ENCODE results near the gene DGKH. TPM values are rescaled to one million over a fixed set of nuclear protein-coding genes. Genes with fewer than 3 reads are reported as not detected.
"Not testable (repeated sequence)": the region's sequence is repeated elsewhere in the genome, so short reads cannot be mapped to it uniquely, and the experiment has no call there.

Gene DGKH
- total and polyA plus RNA-seq, 2 donors (not counting 1 experiment from before 2014, with no cell fraction given), result 6.1 to 7.9 TPM

DNA sequence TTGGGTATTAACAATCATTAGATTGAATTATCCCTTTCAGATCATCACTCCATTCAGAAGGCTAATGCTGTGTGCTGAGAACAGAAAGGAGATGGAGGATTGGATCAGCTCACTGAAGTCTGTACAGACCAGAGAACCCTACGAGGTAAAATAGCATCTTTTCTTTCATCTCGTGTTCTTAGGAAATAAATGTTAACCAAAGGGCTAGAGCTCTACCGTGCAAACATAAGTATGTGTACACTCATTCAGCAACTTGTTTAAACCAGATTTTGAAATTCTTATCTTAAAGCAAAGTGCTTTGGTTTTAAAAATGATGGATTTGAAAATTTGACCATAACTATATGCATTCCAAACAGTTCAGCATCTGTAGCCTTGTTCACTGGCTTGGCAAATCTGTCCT is 106.8 kb downstream of the DGKH start:
- TF ChIP-seq, protein P1, sequence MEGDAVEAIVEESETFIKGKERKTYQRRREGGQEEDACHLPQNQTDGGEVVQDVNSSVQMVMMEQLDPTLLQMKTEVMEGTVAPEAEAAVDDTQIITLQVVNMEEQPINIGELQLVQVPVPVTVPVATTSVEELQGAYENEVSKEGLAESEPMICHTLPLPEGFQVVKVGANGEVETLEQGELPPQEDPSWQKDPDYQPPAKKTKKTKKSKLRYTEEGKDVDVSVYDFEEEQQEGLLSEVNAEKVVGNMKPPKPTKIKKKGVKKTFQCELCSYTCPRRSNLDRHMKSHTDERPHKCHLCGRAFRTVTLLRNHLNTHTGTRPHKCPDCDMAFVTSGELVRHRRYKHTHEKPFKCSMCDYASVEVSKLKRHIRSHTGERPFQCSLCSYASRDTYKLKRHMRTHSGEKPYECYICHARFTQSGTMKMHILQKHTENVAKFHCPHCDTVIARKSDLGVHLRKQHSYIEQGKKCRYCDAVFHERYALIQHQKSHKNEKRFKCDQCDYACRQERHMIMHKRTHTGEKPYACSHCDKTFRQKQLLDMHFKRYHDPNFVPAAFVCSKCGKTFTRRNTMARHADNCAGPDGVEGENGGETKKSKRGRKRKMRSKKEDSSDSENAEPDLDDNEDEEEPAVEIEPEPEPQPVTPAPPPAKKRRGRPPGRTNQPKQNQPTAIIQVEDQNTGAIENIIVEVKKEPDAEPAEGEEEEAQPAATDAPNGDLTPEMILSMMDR (conservative IDR thresholded peaks at IDR 0.05 in 1 of 2, IDR thresholded peaks at IDR 0.05 in 1 of 2; ENCODE audit: low read depth in 1 of 2, low read length in 2 of 2), result no peak
- TF ChIP-seq EZH2 (IDR thresholded peaks at IDR 0.05; ENCODE audit: low read length, missing control alignments), result no peak
- no peak overlapping the region for H3K4me2 ChIP-seq (ENCODE audit: extremely low read depth, insufficient read depth, low read length)

DNA sequence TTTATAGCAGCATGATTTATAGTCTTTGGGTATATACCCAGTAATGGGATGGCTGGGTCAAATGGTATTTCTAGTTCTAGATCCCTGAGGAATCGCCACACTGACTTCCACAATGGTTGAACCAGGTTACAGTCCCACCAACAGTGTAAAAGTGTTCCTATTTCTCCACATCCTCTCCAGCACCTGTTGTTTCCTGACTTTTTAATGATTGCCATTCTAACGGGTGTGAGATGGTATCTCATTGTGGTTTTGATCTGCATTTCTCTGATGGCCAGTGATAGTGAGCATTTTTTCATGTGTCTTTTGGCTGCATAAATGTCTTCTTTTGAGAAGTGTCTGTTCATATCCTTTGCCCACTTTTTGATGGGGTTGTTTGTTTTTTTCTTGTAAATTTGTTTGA is 114.9 kb downstream of the DGKH start:
- H2AFZ ChIP-seq (ENCODE audit: low read length); H3K9ac ChIP-seq (ENCODE audit: insufficient read depth, low read length); DNase-seq (ENCODE audit: low read depth in 2 of 2); H3K27me3 ChIP-seq (ENCODE audit: control insufficient read depth, insufficient read depth, low read length); H3K36me3 ChIP-seq (ENCODE audit: control insufficient read depth, insufficient read depth, low read length); H4K20me1 ChIP-seq (ENCODE audit: control insufficient read depth, extremely low read depth, insufficient read depth, low read length); H3K9me3 ChIP-seq (ENCODE audit: control insufficient read depth, insufficient read depth, low read depth, low read length); H3K79me2 ChIP-seq (ENCODE audit: control insufficient read depth, insufficient read depth, low read length); H3K27ac ChIP-seq (ENCODE audit: insufficient read depth, low read length); H3K4me2 ChIP-seq (ENCODE audit: extremely low read depth, insufficient read depth, low read length); H3K4me1 ChIP-seq (ENCODE audit: control insufficient read depth, extremely low read depth, insufficient read depth, low read length); H3K4me3 ChIP-seq (replicated peaks in 1 of 4; ENCODE audit: control extremely low read depth in 1 of 4, insufficient read depth in 1 of 4, low read depth in 3 of 4, low read length in 4 of 4): not testable (repeated sequence)

More for the DNA sequence above, 106.8 kb downstream of the DGKH start:
- Histone ChIP-seq H3K36me3 (ENCODE audit: control insufficient read depth, insufficient read depth, low read length) (peaks cover 3% of the 10 kb centered on the region), H3K9me3 (ENCODE audit: control insufficient read depth, insufficient read depth, low read depth, low read length) (no peaks in the 10 kb centered on the region), H3K79me2 (ENCODE audit: control insufficient read depth, insufficient read depth, low read length) (no peaks in the 10 kb centered on the region), H4K20me1 (ENCODE audit: control insufficient read depth, extremely low read depth, insufficient read depth, low read length) (no peaks in the 10 kb centered on the region), H3K4me1 (ENCODE audit: control insufficient read depth, extremely low read depth, insufficient read depth, low read length) (no peaks in the 10 kb centered on the region), H3K9ac (ENCODE audit: insufficient read depth, low read length) (no peak overlapping the region), H3K27ac (ENCODE audit: insufficient read depth, low read length) (no peak overlapping the region), H3K4me3 (replicated peaks in 1 of 4; ENCODE audit: control extremely low read depth in 1 of 4, insufficient read depth in 1 of 4, low read depth in 3 of 4, low read length in 4 of 4) (no peak overlapping the region), H2AFZ (ENCODE audit: low read length) (no peak overlapping the region), H3K27me3 (ENCODE audit: control insufficient read depth, insufficient read depth, low read length) (no peaks in the 10 kb centered on the region)
- no peak for DNase-seq (ENCODE audit: low read depth in 2 of 2)

DNA sequence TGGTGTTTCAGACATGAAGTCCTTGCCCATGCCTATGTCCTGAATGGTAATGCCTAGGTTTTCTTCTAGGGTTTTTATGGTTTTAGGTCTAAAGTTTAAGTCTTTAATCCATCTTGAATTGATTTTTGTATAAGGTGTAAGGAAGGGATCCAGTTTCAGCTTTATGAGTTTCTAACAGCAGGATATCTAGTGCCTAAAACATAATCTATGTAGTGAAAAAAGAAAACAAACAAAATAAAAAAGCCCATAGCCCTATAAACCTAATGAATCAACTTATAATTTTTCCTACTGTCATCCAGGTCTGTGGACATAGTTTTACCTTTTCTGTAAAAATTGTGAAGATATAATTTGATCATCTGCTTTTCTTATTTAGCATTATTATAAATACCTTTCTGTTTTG is 115.5 kb downstream of the DGKH start:
- not testable (repeated sequence) for H3K36me3 ChIP-seq (ENCODE audit: control insufficient read depth, insufficient read depth, low read length); H3K27ac ChIP-seq (ENCODE audit: insufficient read depth, low read length); H3K9ac ChIP-seq (ENCODE audit: insufficient read depth, low read length); H3K9me3 ChIP-seq (ENCODE audit: control insufficient read depth, insufficient read depth, low read depth, low read length); H3K27me3 ChIP-seq (ENCODE audit: control insufficient read depth, insufficient read depth, low read length); H3K4me1 ChIP-seq (ENCODE audit: control insufficient read depth, extremely low read depth, insufficient read depth, low read length); DNase-seq (ENCODE audit: low read depth in 2 of 2); H3K4me3 ChIP-seq (replicated peaks in 1 of 4; ENCODE audit: control extremely low read depth in 1 of 4, insufficient read depth in 1 of 4, low read depth in 3 of 4, low read length in 4 of 4); H3K4me2 ChIP-seq (ENCODE audit: extremely low read depth, insufficient read depth, low read length); H4K20me1 ChIP-seq (ENCODE audit: control insufficient read depth, extremely low read depth, insufficient read depth, low read length); H3K79me2 ChIP-seq (ENCODE audit: control insufficient read depth, insufficient read depth, low read length); H2AFZ ChIP-seq (ENCODE audit: low read length)

DNA sequence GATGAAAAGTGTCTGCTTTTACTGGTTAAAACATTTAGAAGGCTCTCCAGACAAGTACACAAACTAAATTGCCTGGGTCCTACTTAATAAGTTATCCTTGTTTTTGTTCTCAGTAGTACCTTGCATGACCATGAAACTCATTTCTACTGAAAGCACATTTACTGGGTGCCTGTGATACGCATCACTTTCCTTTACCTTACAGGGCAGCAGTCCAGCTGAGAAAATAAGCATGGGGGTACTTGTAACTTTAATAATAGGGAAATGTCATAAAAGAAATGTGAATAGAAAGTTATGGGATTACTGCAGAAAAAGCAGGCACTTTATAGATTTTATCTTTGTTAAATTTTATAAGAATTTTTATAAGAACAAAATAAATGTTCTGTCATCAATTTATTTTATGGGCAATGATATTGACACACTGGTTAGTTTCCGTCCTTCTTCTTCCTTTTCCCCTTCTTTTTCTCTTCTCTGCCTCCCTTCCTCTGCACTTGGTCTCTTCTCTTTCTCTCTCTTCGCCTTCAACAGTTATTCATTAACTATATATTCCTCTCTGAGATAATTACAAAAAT is 116.2 kb downstream of the DGKH start:
- Histone ChIP-seq H3K9me3 (ENCODE audit: control insufficient read depth, insufficient read depth, low read depth, low read length) (no peaks in the 10 kb centered on the region), H3K36me3 (ENCODE audit: control insufficient read depth, insufficient read depth, low read length) (peaks cover 4% of the 10 kb centered on the region), H2AFZ (ENCODE audit: low read length) (no peak overlapping the region), H3K79me2 (ENCODE audit: control insufficient read depth, insufficient read depth, low read length) (no peaks in the 10 kb centered on the region), H3K27ac (ENCODE audit: insufficient read depth, low read length) (no peak overlapping the region), H3K27me3 (ENCODE audit: control insufficient read depth, insufficient read depth, low read length) (no peaks in the 10 kb centered on the region), H3K4me1 (ENCODE audit: control insufficient read depth, extremely low read depth, insufficient read depth, low read length) (no peaks in the 10 kb centered on the region), H3K4me2 (ENCODE audit: extremely low read depth, insufficient read depth, low read length) (no peak overlapping the region), H4K20me1 (ENCODE audit: control insufficient read depth, extremely low read depth, insufficient read depth, low read length) (no peaks in the 10 kb centered on the region), H3K9ac (ENCODE audit: insufficient read depth, low read length) (no peak overlapping the region), H3K4me3 (replicated peaks in 1 of 4; ENCODE audit: control extremely low read depth in 1 of 4, insufficient read depth in 1 of 4, low read depth in 3 of 4, low read length in 4 of 4) (no peak overlapping the region)
- TF ChIP-seq, protein P1 (conservative IDR thresholded peaks at IDR 0.05 in 1 of 2, IDR thresholded peaks at IDR 0.05 in 1 of 2; ENCODE audit: low read depth in 1 of 2, low read length in 2 of 2), result no peak
- TF ChIP-seq EZH2 (IDR thresholded peaks at IDR 0.05; ENCODE audit: low read length, missing control alignments), result no peak
- DNase-seq (ENCODE audit: low read depth in 2 of 2), result no peak

All from fibroblast of lung (primary cell).